Measurements from ENCODE around the gene TRIM39.

Gene TRIM39

GRCh38 chr6:30340589-30341054 is 13.9 kb downstream of the TRIM39 start:
- Histone ChIP-seq H2AFZ (ENCODE audit: insufficient read depth, low read length, poor library complexity) (no peak overlapping the region), H3K18ac (ENCODE audit: low read length) (no peak overlapping the region), H2BK12ac (ENCODE audit: low read length) (no peak overlapping the region), H3K4me2 (ENCODE audit: low read length) (no peak overlapping the region), H3K79me2 (ENCODE audit: control insufficient read depth, insufficient read depth, low read length, poor library complexity) (peaks cover 4% of the 10 kb centered on the region), H3K4me1 (ENCODE audit: control insufficient read depth in 1 of 2, insufficient read depth in 2 of 2, low read length in 2 of 2) (peaks cover 0 to 2% of the 10 kb centered on the region in 2 experiments), H4K8ac (ENCODE audit: low read depth, low read length) (no peak overlapping the region), H3K23ac (ENCODE audit: low read length) (no peak overlapping the region), H3K27me3 (ENCODE audit: insufficient read depth, low read length) (no peaks in the 10 kb centered on the region), H3K4ac (ENCODE audit: low read depth, low read length) (no peak overlapping the region), H3K4me3 (ENCODE audit: low read depth, low read length) (no peak overlapping the region), H3K9me3 (ENCODE audit: insufficient read depth, low read depth, low read length) (no peaks in the 10 kb centered on the region), H3K14ac (ENCODE audit: low read length) (no peak overlapping the region), H3K36me3 (ENCODE audit: control insufficient read depth in 1 of 2, insufficient read depth in 2 of 2, low read length in 2 of 2) (peaks cover 8 to 22% of the 10 kb centered on the region in 2 experiments), H2BK120ac (ENCODE audit: insufficient read depth, low read length, poor library complexity) (no peak overlapping the region), H2BK5ac (ENCODE audit: low read depth, low read length, poor library complexity) (no peak overlapping the region), H3K79me1 (ENCODE audit: low read length) (peaks cover 4% of the 10 kb centered on the region), H2AK5ac (ENCODE audit: low read length) (no peak overlapping the region), H3K9ac (ENCODE audit: low read length) (no peak overlapping the region), H4K91ac (ENCODE audit: low read depth, low read length) (no peak overlapping the region), H4K12ac (ENCODE audit: low read depth, low read length) (no peak overlapping the region), H3K27ac (ENCODE audit: low read depth, low read length) (no peak overlapping the region)
- no CpG with 5 or more reads among the region's 6 CpGs for WGBS (ENCODE audit: extremely low coverage, insufficient coverage, insufficient read length)
- DNase-seq, result no peak

DNA sequence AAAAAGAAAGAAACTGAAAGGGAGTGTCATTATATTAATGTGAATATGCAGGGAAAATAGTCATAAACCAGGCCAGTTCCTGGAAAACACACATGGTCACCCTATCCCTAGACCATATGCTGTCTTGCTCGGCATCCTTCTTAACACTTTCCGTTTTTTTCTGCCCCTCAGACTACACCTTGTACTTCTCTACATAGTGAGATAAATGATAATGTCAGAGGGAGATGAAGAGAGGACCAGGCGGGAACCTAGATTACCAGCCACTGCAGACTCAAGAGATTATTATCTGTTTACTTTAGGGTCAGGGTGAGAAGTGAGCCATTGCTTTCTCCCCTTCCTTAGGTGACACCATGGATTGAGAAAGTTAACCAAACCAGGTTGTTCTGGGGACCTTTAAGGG is 14.5 kb downstream of the TRIM39 start:
- no peak overlapping the region for H3K4me3 ChIP-seq (ENCODE audit: low read depth, low read length)
- no peak overlapping the region for H4K8ac ChIP-seq (ENCODE audit: low read depth, low read length)
- H3K27me3 ChIP-seq (ENCODE audit: insufficient read depth, low read length), result no peaks in the 10 kb centered on the region
- H2BK5ac ChIP-seq (ENCODE audit: low read depth, low read length, poor library complexity), result no peak overlapping the region
- peaks cover 0 to 4% of the 10 kb centered on the region in 2 experiments for H3K4me1 ChIP-seq (ENCODE audit: control insufficient read depth in 1 of 2, insufficient read depth in 2 of 2, low read length in 2 of 2)
- no peak overlapping the region for H2AFZ ChIP-seq (ENCODE audit: insufficient read depth, low read length, poor library complexity)
- DNase-seq, result no peak
- H3K27ac ChIP-seq (ENCODE audit: low read depth, low read length), result no peak overlapping the region
- H3K14ac ChIP-seq (ENCODE audit: low read length), result no peak overlapping the region
- H3K9ac ChIP-seq (ENCODE audit: low read length), result no peak overlapping the region
- H3K79me1 ChIP-seq (ENCODE audit: low read length), result peaks cover 4% of the 10 kb centered on the region
- H3K4me2 ChIP-seq (ENCODE audit: low read length), result no peak overlapping the region
- H3K23ac ChIP-seq (ENCODE audit: low read length), result no peak overlapping the region
- no peak overlapping the region for H4K12ac ChIP-seq (ENCODE audit: low read depth, low read length)
- no peak overlapping the region for H3K18ac ChIP-seq (ENCODE audit: low read length)
- no peak overlapping the region for H4K91ac ChIP-seq (ENCODE audit: low read depth, low read length)
- no CpG with 5 or more reads among the region's 3 CpGs for WGBS (ENCODE audit: extremely low coverage, insufficient coverage, insufficient read length)
- H3K4ac ChIP-seq (ENCODE audit: low read depth, low read length), result no peak overlapping the region
- no peak overlapping the region for H2BK12ac ChIP-seq (ENCODE audit: low read length)
- H3K36me3 ChIP-seq (ENCODE audit: control insufficient read depth in 1 of 2, insufficient read depth in 2 of 2, low read length in 2 of 2), result peaks cover 10 to 20% of the 10 kb centered on the region in 2 experiments
- H3K9me3 ChIP-seq (ENCODE audit: insufficient read depth, low read depth, low read length), result no peaks in the 10 kb centered on the region
- peaks cover 4% of the 10 kb centered on the region for H3K79me2 ChIP-seq (ENCODE audit: control insufficient read depth, insufficient read depth, low read length, poor library complexity)
- H2AK5ac ChIP-seq (ENCODE audit: low read length), result no peak overlapping the region
- H2BK120ac ChIP-seq (ENCODE audit: insufficient read depth, low read length, poor library complexity), result no peak overlapping the region

GRCh38 chr6:30341728-30342127 is 15.0 kb downstream of the TRIM39 start:
- Histone ChIP-seq H3K9me3 (ENCODE audit: insufficient read depth, low read depth, low read length) (no peaks in the 10 kb centered on the region), H3K27ac (ENCODE audit: low read depth, low read length) (no peak overlapping the region), H3K14ac (ENCODE audit: low read length) (no peak overlapping the region), H4K8ac (ENCODE audit: low read depth, low read length) (no peak overlapping the region), H3K4me2 (ENCODE audit: low read length) (no peak overlapping the region), H3K9ac (ENCODE audit: low read length) (no peak overlapping the region), H2BK120ac (ENCODE audit: insufficient read depth, low read length, poor library complexity) (no peak overlapping the region), H3K23ac (ENCODE audit: low read length) (no peak overlapping the region), H3K36me3 (ENCODE audit: control insufficient read depth in 1 of 2, insufficient read depth in 2 of 2, low read length in 2 of 2) (peaks cover 12 to 24% of the 10 kb centered on the region in 2 experiments), H4K91ac (ENCODE audit: low read depth, low read length) (no peak overlapping the region), H3K18ac (ENCODE audit: low read length) (no peak overlapping the region), H2BK12ac (ENCODE audit: low read length) (no peak overlapping the region), H3K27me3 (ENCODE audit: insufficient read depth, low read length) (no peaks in the 10 kb centered on the region), H2AK5ac (ENCODE audit: low read length) (no peak overlapping the region), H3K4me3 (ENCODE audit: low read depth, low read length) (no peak overlapping the region), H3K79me1 (ENCODE audit: low read length) (peaks cover 4% of the 10 kb centered on the region), H3K4me1 (ENCODE audit: control insufficient read depth in 1 of 2, insufficient read depth in 2 of 2, low read length in 2 of 2) (peaks cover 0 to 4% of the 10 kb centered on the region in 2 experiments), H2BK5ac (ENCODE audit: low read depth, low read length, poor library complexity) (no peak overlapping the region), H3K79me2 (ENCODE audit: control insufficient read depth, insufficient read depth, low read length, poor library complexity) (peaks cover 4% of the 10 kb centered on the region), H3K4ac (ENCODE audit: low read depth, low read length) (no peak overlapping the region), H2AFZ (ENCODE audit: insufficient read depth, low read length, poor library complexity) (no peak overlapping the region), H4K12ac (ENCODE audit: low read depth, low read length) (no peak overlapping the region)
- DNase-seq, result no peak
- WGBS (ENCODE audit: extremely low coverage, insufficient coverage, insufficient read length), result no CpG with 5 or more reads among the region's 16 CpGs

DNA sequence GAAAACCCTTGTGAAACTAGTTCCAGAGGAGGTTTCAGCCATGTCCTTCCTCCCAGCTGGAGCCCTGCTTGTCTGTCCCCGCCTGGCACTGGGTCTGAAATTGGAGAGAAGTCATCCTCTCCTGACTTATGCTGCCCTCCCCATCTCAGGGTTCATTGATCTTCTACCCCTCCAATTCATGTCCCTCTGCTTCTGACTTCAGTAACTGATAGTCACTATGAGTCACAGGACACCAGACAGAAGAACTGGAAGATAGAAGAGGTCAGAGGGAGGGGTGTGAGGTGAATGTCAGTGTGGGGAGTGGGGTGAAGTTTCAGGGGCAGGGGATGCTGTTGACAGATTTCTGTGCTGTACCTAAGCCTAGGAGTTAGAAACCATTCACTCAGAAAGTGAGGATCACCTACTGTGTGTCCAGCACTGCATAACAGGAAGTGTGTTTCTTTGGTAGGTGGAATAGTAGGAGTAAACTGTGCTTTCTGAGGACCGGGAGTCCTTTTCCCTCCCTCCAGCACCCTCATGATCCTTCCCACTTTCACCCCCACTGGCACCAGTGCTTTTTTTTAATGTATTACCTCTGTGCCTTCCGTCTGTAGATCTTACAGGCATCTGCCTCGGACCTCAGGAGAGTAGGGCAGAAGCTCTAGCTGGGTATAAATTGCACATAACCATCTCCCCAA is 17.6 kb downstream of the TRIM39 start:
- Histone ChIP-seq H3K23ac (ENCODE audit: low read length) (no peak overlapping the region), H2BK12ac (ENCODE audit: low read length) (no peak overlapping the region), H3K27ac (ENCODE audit: low read depth, low read length) (no peak overlapping the region), H3K9ac (ENCODE audit: low read length) (no peak overlapping the region), H2BK120ac (ENCODE audit: insufficient read depth, low read length, poor library complexity) (no peak overlapping the region), H2BK5ac (ENCODE audit: low read depth, low read length, poor library complexity) (no peak overlapping the region), H3K79me2 (ENCODE audit: control insufficient read depth, insufficient read depth, low read length, poor library complexity) (peaks cover 4% of the 10 kb centered on the region), H4K12ac (ENCODE audit: low read depth, low read length) (no peak overlapping the region), H3K4me1 (ENCODE audit: control insufficient read depth in 1 of 2, insufficient read depth in 2 of 2, low read length in 2 of 2) (peaks cover 0 to 4% of the 10 kb centered on the region in 2 experiments), H3K9me3 (ENCODE audit: insufficient read depth, low read depth, low read length) (no peaks in the 10 kb centered on the region), H3K18ac (ENCODE audit: low read length) (no peak overlapping the region), H3K27me3 (ENCODE audit: insufficient read depth, low read length) (no peaks in the 10 kb centered on the region), H3K4me3 (ENCODE audit: low read depth, low read length) (no peak overlapping the region), H3K36me3 (ENCODE audit: control insufficient read depth in 1 of 2, insufficient read depth in 2 of 2, low read length in 2 of 2) (peaks cover 14 to 25% of the 10 kb centered on the region in 2 experiments), H3K79me1 (ENCODE audit: low read length) (peaks cover 4% of the 10 kb centered on the region), H3K14ac (ENCODE audit: low read length) (no peak overlapping the region), H3K4ac (ENCODE audit: low read depth, low read length) (no peak overlapping the region), H4K91ac (ENCODE audit: low read depth, low read length) (no peak overlapping the region), H4K8ac (ENCODE audit: low read depth, low read length) (peak overlapping the region; percentile 39), H2AFZ (ENCODE audit: insufficient read depth, low read length, poor library complexity) (no peak overlapping the region), H3K4me2 (ENCODE audit: low read length) (peak overlapping the region; percentile 46), H2AK5ac (ENCODE audit: low read length) (no peak overlapping the region)
- no peak for DNase-seq
- no CpG with 5 or more reads among the region's 4 CpGs for WGBS (ENCODE audit: extremely low coverage, insufficient coverage, insufficient read length)
